Stimulated activated naive B cell treated with anti-CD40 and anti-IgM and Interleukin-4, amounts not matched to agents 10 μg/mL and 1 μg/mL and 100 μg/mL, for 72 hours (primary cell): Measurements from ENCODE around the gene CCDC73.

Experiments used
- ATAC-seq, 2 donors: fragments of 150-1000 bp; cut with Tn5 transposase; replicated peaks; 2 replicates each; pipeline ENCODE4 v1.10.0; 2021; ENCODE audit warnings: moderate library complexity in 1 of 2
- DNase-seq: peaks from one replicate; pipeline ENCODE4 v3.0.0; 2021
- H3K27ac Mint-ChIP-seq: one replicate; pipeline ENCODE4 v1.8.0; 2022; ENCODE audit warnings: mild to moderate bottlenecking, mixed read lengths
- H3K27me3 Mint-ChIP-seq, 2 donors: one replicate each; pipeline ENCODE4 v1.8.0; 2022; ENCODE audit warnings: mixed read lengths in 2 of 2
- H3K36me3 Mint-ChIP-seq, 2 donors: one replicate each; pipeline ENCODE4 v1.8.0; 2022; ENCODE audit warnings: mixed read lengths in 2 of 2, mild to moderate bottlenecking in 1 of 2
- H3K4me1 Mint-ChIP-seq, 2 donors: one replicate each; pipeline ENCODE4 v1.8.0; 2022; ENCODE audit warnings: mixed read lengths in 2 of 2, mild to moderate bottlenecking in 1 of 2
- H3K4me3 Mint-ChIP-seq, 2 donors: one replicate each; pipeline ENCODE4 v1.8.0; 2022; ENCODE audit warnings: mild to moderate bottlenecking in 2 of 2, mixed read lengths in 2 of 2, moderate library complexity in 1 of 2
- H3K9me3 Mint-ChIP-seq, 2 donors: one replicate each; pipeline ENCODE4 v1.8.0; 2022; ENCODE audit warnings: mixed read lengths in 2 of 2, mild to moderate bottlenecking in 1 of 2

The CCDC73 gene

GRCh38 chr11:32794439-32794838, at the start of gene CCDC73:
CCDC73 (minus strand) TSS chr11:32794662; CDS start chr11:32760243, 34,419 bp downstream.
- Mint-ChIP-seq H3K4me1 (no peaks in the 10 kb centered on the region), H3K27me3 (peaks cover 0 to 10% of the 10 kb centered on the region in 2 donors), H3K36me3 (no peaks in the 10 kb centered on the region), H3K4me3 (no peak within 1 kb of the TSS), H3K9me3 (no peaks in the 10 kb centered on the region), H3K27ac (no peak within 1 kb of the TSS)
- ATAC-seq: no peak
- DNase-seq: no peak

- DNase-seq (no peak), ATAC-seq (no peak)
- Mint-ChIP-seq H3K4me1 (peaks cover 7 to 16% of the 10 kb centered on the region in 2 donors), H3K9me3 (peaks cover 4 to 7% of the 10 kb centered on the region in 2 donors), H3K27me3 (no peaks in the 10 kb centered on the region), H3K4me3 (no peak overlapping the region), H3K36me3 (peaks cover 2 to 13% of the 10 kb centered on the region in 2 donors), H3K27ac (no peak overlapping the region)
Measured at GRCh38 chr11:32843544-32843943, 49.1 kb upstream of the CCDC73 start.

GRCh38 chr11:32840587-32840986, 46.1 kb upstream of the CCDC73 start:
- ATAC-seq (no peak), DNase-seq (no peak)
- no peak overlapping the region for H3K4me3 Mint-ChIP-seq
- H3K4me1 Mint-ChIP-seq: no peaks in the 10 kb centered on the region
- peaks cover 0 to 2% of the 10 kb centered on the region in 2 donors for H3K36me3 Mint-ChIP-seq
- H3K9me3 Mint-ChIP-seq: no peaks in the 10 kb centered on the region
- H3K27ac Mint-ChIP-seq: no peak overlapping the region
- H3K27me3 Mint-ChIP-seq: no peaks in the 10 kb centered on the region

GRCh38 chr11:32839308-32839707, 44.8 kb upstream of the CCDC73 start:
- no peak for ATAC-seq
- H3K4me3 Mint-ChIP-seq: no peak overlapping the region
- no peaks in the 10 kb centered on the region for H3K9me3 Mint-ChIP-seq
- H3K4me1 Mint-ChIP-seq: no peaks in the 10 kb centered on the region
- no peaks in the 10 kb centered on the region for H3K27me3 Mint-ChIP-seq
- no peak for DNase-seq
- no peak overlapping the region for H3K27ac Mint-ChIP-seq
- no peaks in the 10 kb centered on the region for H3K36me3 Mint-ChIP-seq

GRCh38 chr11:32838505-32839274, 44.2 kb upstream of the CCDC73 start:
- Mint-ChIP-seq H3K9me3 (no peaks in the 10 kb centered on the region), H3K27me3 (no peaks in the 10 kb centered on the region), H3K4me1 (no peaks in the 10 kb centered on the region), H3K36me3 (no peaks in the 10 kb centered on the region), H3K27ac (no peak overlapping the region), H3K4me3 (no peak overlapping the region)
- ATAC-seq: no peak
- DNase-seq: no peak

- Mint-ChIP-seq H3K4me3 (no peak overlapping the region), H3K4me1 (no peaks in the 10 kb centered on the region), H3K27me3 (peaks cover 0 to 5% of the 10 kb centered on the region in 2 donors), H3K36me3 (peaks cover 0 to 2% of the 10 kb centered on the region in 2 donors), H3K9me3 (no peaks in the 10 kb centered on the region), H3K27ac (no peak overlapping the region)
- DNase-seq (no peak), ATAC-seq (no peak)
Measured at GRCh38 chr11:32836946-32837345, 42.5 kb upstream of the CCDC73 start.

GRCh38 chr11:32833921-32834320, 39.5 kb upstream of the CCDC73 start:
- Mint-ChIP-seq H3K27ac (no peak overlapping the region), H3K27me3 (peaks cover 10 to 15% of the 10 kb centered on the region in 2 donors), H3K36me3 (peaks cover 0 to 2% of the 10 kb centered on the region in 2 donors), H3K4me3 (no peak overlapping the region), H3K9me3 (no peaks in the 10 kb centered on the region), H3K4me1 (peaks cover 0 to 11% of the 10 kb centered on the region in 2 donors)
- ATAC-seq (no peak), DNase-seq (no peak)

GRCh38 chr11:32831221-32831620, 36.8 kb upstream of the CCDC73 start:
- peak overlapping the region in 1 of 2 donors; percentile 2 for H3K4me3 Mint-ChIP-seq
- H3K27me3 Mint-ChIP-seq: peaks cover 10 to 15% of the 10 kb centered on the region in 2 donors

GRCh38 chr11:32830796-32831195, 36.3 kb upstream of the CCDC73 start:
- Mint-ChIP-seq H3K4me1 (peaks cover 0 to 11% of the 10 kb centered on the region in 2 donors), H3K4me3 (peak overlapping the region in 1 of 2 donors; percentile 2), H3K27ac (no peak overlapping the region), H3K36me3 (peaks cover 0 to 2% of the 10 kb centered on the region in 2 donors), H3K27me3 (peaks cover 10 to 15% of the 10 kb centered on the region in 2 donors), H3K9me3 (no peaks in the 10 kb centered on the region)
- DNase-seq: no peak
- no peak for ATAC-seq

More at GRCh38 chr11:32831221-32831620, 36.8 kb upstream of the CCDC73 start:
- H3K36me3 Mint-ChIP-seq: peaks cover 0 to 2% of the 10 kb centered on the region in 2 donors
- DNase-seq (no peak), ATAC-seq (no peak)
- H3K4me1 Mint-ChIP-seq: peaks cover 0 to 11% of the 10 kb centered on the region in 2 donors
- H3K27ac Mint-ChIP-seq: no peak overlapping the region
- H3K9me3 Mint-ChIP-seq: no peaks in the 10 kb centered on the region

GRCh38 chr11:32830413-32830738, 35.9 kb upstream of the CCDC73 start:
- Mint-ChIP-seq H3K4me1 (peaks cover 0 to 11% of the 10 kb centered on the region in 2 donors), H3K9me3 (no peaks in the 10 kb centered on the region), H3K4me3 (peak overlapping the region; percentile 78 to 98), H3K27me3 (peaks cover 10 to 15% of the 10 kb centered on the region in 2 donors), H3K36me3 (peaks cover 0 to 2% of the 10 kb centered on the region in 2 donors), H3K27ac (peak overlapping the region; percentile 67)
- ATAC-seq: peak in 1 of 2 donors; percentile 4
- DNase-seq: no peak

- peaks cover 10 to 15% of the 10 kb centered on the region in 2 donors for H3K27me3 Mint-ChIP-seq
Measured at GRCh38 chr11:32829680-32830412, 35.4 kb upstream of the CCDC73 start, which contains the start of gene PRRG4. PRRG4 (plus strand) TSS chr11:32829927; CDS start chr11:32830530, 603 bp downstream.

GRCh38 chr11:32829157-32829679, 34.8 kb upstream of the CCDC73 start:
- H3K27ac Mint-ChIP-seq: peak overlapping the region; percentile 95
- ATAC-seq: peak; percentile 68 to 76
- H3K36me3 Mint-ChIP-seq: peaks cover 0 to 2% of the 10 kb centered on the region in 2 donors
- H3K4me3 Mint-ChIP-seq: peak overlapping the region; percentile 94 to 98
- no peak for DNase-seq
- H3K9me3 Mint-ChIP-seq: no peaks in the 10 kb centered on the region
- H3K27me3 Mint-ChIP-seq: peaks cover 10 to 15% of the 10 kb centered on the region in 2 donors
- peaks cover 0 to 11% of the 10 kb centered on the region in 2 donors for H3K4me1 Mint-ChIP-seq

More at GRCh38 chr11:32829680-32830412, 35.4 kb upstream of the CCDC73 start, which contains the start of gene PRRG4:
- peak within 1 kb of the TSS; percentile 94 to 98 for H3K4me3 Mint-ChIP-seq
- H3K36me3 Mint-ChIP-seq: peaks cover 0 to 2% of the 10 kb centered on the region in 2 donors
- DNase-seq: peak; percentile 55
- H3K9me3 Mint-ChIP-seq: no peaks in the 10 kb centered on the region
- H3K4me1 Mint-ChIP-seq: peaks cover 0 to 11% of the 10 kb centered on the region in 2 donors
- H3K27ac Mint-ChIP-seq: peak within 1 kb of the TSS; percentile 95
- ATAC-seq: peak; percentile 88 to 89

GRCh38 chr11:32827276-32827675, 32.8 kb upstream of the CCDC73 start:
- Mint-ChIP-seq H3K4me3 (no peak overlapping the region), H3K36me3 (peaks cover 0 to 3% of the 10 kb centered on the region in 2 donors), H3K9me3 (no peaks in the 10 kb centered on the region), H3K27me3 (peaks cover 10 to 11% of the 10 kb centered on the region in 2 donors), H3K27ac (no peak overlapping the region), H3K4me1 (peaks cover 0 to 11% of the 10 kb centered on the region in 2 donors)
- DNase-seq (no peak), ATAC-seq (no peak)

GRCh38 chr11:32826113-32826512, 31.7 kb upstream of the CCDC73 start:
- peaks cover 0 to 2% of the 10 kb centered on the region in 2 donors for H3K36me3 Mint-ChIP-seq
- ATAC-seq: no peak

More at GRCh38 chr11:32826113-32826512, 31.7 kb upstream of the CCDC73 start:
- peaks cover 2 to 19% of the 10 kb centered on the region in 2 donors for H3K4me1 Mint-ChIP-seq
- H3K4me3 Mint-ChIP-seq: no peak overlapping the region
- H3K9me3 Mint-ChIP-seq: no peaks in the 10 kb centered on the region
- peaks cover 5 to 7% of the 10 kb centered on the region in 2 donors for H3K27me3 Mint-ChIP-seq
- no peak for DNase-seq
- H3K27ac Mint-ChIP-seq: no peak overlapping the region
